ENCODE results near the gene HMGCR. TPM values are rescaled to one million over a fixed set of nuclear protein-coding genes. Genes with fewer than 3 reads are reported as not detected.
A peak's percentile ranks its signal among the peaks of the same experiment; 100 is the strongest.

The HMGCR gene
- total RNA-seq, 4 donors from 2014 or later: 30.2 to 56.2 (median 42.5) TPM

GRCh38 chr5:75335952-75336614 is 937 bp upstream of the HMGCR start:
- Histone ChIP-seq H3K36me3 (no peaks in the 10 kb centered on the region), H3K4me1 (peaks cover 10 to 16% of the 10 kb centered on the region in 2 donors), H3K27ac (peak overlapping the region; percentile 86 to 96 (median 90)), H3K27me3 (no peaks in the 10 kb centered on the region), H3K4me3 (replicated peaks in 1 of 3) (peak overlapping the region; percentile 12 to 99 (median 49)), H3K9me3 (no peaks in the 10 kb centered on the region)
- intact Hi-C loops (cut with DNase I): loop anchor here (10.0 kb wide), 1 partner anchor 349 kb away; no protein-coding TSS in a partner anchor
- DNase-seq: peak; percentile 48 to 52
- TF ChIP-seq POLR2A (IDR thresholded peaks at IDR 0.05) (no peak), CTCF (IDR thresholded peaks at IDR 0.05) (peak in 5 of 6 experiments; percentile 18 to 71 (median 54))
- 17% methylated on average over 12 of the region's 12 CpGs for WGBS, 2 donors

GRCh38 chr5:75337366-75338021 is 474 bp downstream of the HMGCR start:
- WGBS, 2 donors: 0 to 1% methylated on average over 18 to 25 of the region's 50 CpGs
- Histone ChIP-seq H3K4me1 (peaks cover 10 to 25% of the 10 kb centered on the region in 2 donors), H3K4me3 (replicated peaks in 1 of 3) (peak overlapping the region; percentile 76 to 99 (median 84)), H3K27ac (peak overlapping the region; percentile 83 to 96 (median 96)), H3K9me3 (no peaks in the 10 kb centered on the region), H3K36me3 (no peaks in the 10 kb centered on the region), H3K27me3 (no peaks in the 10 kb centered on the region)
- peak in 1 of 2 donors; percentile 22 for DNase-seq
- intact Hi-C loops (cut with DNase I): loop anchor here (10.0 kb wide), 1 partner anchor 347 kb away; no protein-coding TSS in a partner anchor
- TF ChIP-seq POLR2A (IDR thresholded peaks at IDR 0.05): no peak
- TF ChIP-seq CTCF (IDR thresholded peaks at IDR 0.05): no peak

- WGBS, 2 donors: 72% methylated on average over 2 of the region's 2 CpGs
- TF ChIP-seq CTCF (IDR thresholded peaks at IDR 0.05): no peak
- no peak for TF ChIP-seq POLR2A (IDR thresholded peaks at IDR 0.05)
- no peak for DNase-seq
- H3K27ac ChIP-seq: no peak overlapping the region
- H3K4me1 ChIP-seq: peaks cover 10 to 25% of the 10 kb centered on the region in 2 donors
- no peaks in the 10 kb centered on the region for H3K36me3 ChIP-seq
- H3K27me3 ChIP-seq: no peaks in the 10 kb centered on the region
- H3K4me3 ChIP-seq (replicated peaks in 1 of 3): peak overlapping the region in 1 of 3 donors; percentile 99
- intact Hi-C loops (cut with DNase I): loop anchor here (10.0 kb wide), 1 partner anchor 346 kb away; no protein-coding TSS in a partner anchor
- H3K9me3 ChIP-seq: no peaks in the 10 kb centered on the region
These were observed 1.4 kb downstream of the HMGCR start for GRCh38 chr5:75338408-75338807.

- WGBS, 2 donors: 87% methylated on average over 3 of the region's 3 CpGs
- Histone ChIP-seq H3K9me3 (no peaks in the 10 kb centered on the region), H3K4me1 (peaks cover 10 to 24% of the 10 kb centered on the region in 2 donors), H3K27ac (no peak overlapping the region), H3K36me3 (peaks cover 7 to 10% of the 10 kb centered on the region in 2 donors), H3K4me3 (replicated peaks in 1 of 3) (no peak overlapping the region), H3K27me3 (no peaks in the 10 kb centered on the region)
- intact Hi-C loops (cut with DNase I): no loop called here
- TF ChIP-seq CTCF (IDR thresholded peaks at IDR 0.05): no peak
- no peak for TF ChIP-seq POLR2A (IDR thresholded peaks at IDR 0.05)
- DNase-seq: no peak
These were observed 3.9 kb downstream of the HMGCR start for GRCh38 chr5:75340714-75341478.
